K562 (cell line): ENCODE data around the gene PGS1. TPM values are rescaled to one million over a fixed set of nuclear protein-coding genes. Genes with fewer than 3 reads are reported as not detected.

ENCODE experiments used
- ATF3 ChIP-seq, 2 experiments: fragments of 450-650 bp in 1 of 2; sonication (generic) in 1 of 2; formaldehyde crosslinking in 1 of 2; IDR thresholded peaks in 1 of 2; conservative IDR thresholded peaks in 1 of 2; 2 replicates each; pipeline versions ENCODE4 v1.6.1 to v1.8.1; 2016 to 2023; ENCODE audit warnings: mild to moderate bottlenecking in 2 of 2, moderate library complexity in 2 of 2, inconsistent platforms in 1 of 2, missing genetic modification reagents in 1 of 2
- DACH1 ChIP-seq: fragments of 450-650 bp; IDR thresholded peaks from 2 replicates; pipeline ENCODE4 v1.6.1; 2018; ENCODE audit not compliant: partially characterized antibody
- ETS1 ChIP-seq: conservative IDR thresholded peaks from 2 replicates; pipeline ENCODE4 v1.6.1; 2011; ENCODE audit warnings: low read depth, mild to moderate bottlenecking, low read length; ENCODE audit not compliant: control insufficient read depth
- LCOR ChIP-seq: sonication (generic); formaldehyde crosslinking; IDR thresholded peaks from 2 replicates; pipeline ENCODE4 v1.8.0; 2022; ENCODE audit warnings: mild to moderate bottlenecking, missing genetic modification reagents
- MAX ChIP-seq: sonication (generic); formaldehyde crosslinking; IDR thresholded peaks from 2 replicates; pipeline ENCODE4 v1.9.0; 2022; ENCODE audit warnings: mild to moderate bottlenecking, missing genetic modification reagents
- NELFE ChIP-seq: IDR thresholded peaks from 2 replicates; pipeline ENCODE4 v1.6.1; 2011; ENCODE audit warnings: mild to moderate bottlenecking; ENCODE audit not compliant: insufficient read depth, insufficient read length
- PML ChIP-seq: IDR thresholded peaks from 2 replicates; pipeline ENCODE4 v1.6.1; 2012; ENCODE audit warnings: low read length, inconsistent platforms
- PRPF4 ChIP-seq: fragments of 200-400 bp; formaldehyde crosslinking; IDR thresholded peaks from one replicate; pipeline ENCODE4 v1.6.1; 2017; ENCODE audit warnings: low read length, low read depth, mild to moderate bottlenecking; ENCODE audit not compliant: insufficient read depth, poor library complexity, severe bottlenecking
- RB1 ChIP-seq: fragments of 450-650 bp; IDR thresholded peaks from 2 replicates; pipeline ENCODE4 v1.6.1; 2017; ENCODE audit warnings: low read depth, mild to moderate bottlenecking
- ZBTB33 ChIP-seq: sonication (generic); formaldehyde crosslinking; IDR thresholded peaks from 2 replicates; pipeline ENCODE4 v1.8.1; 2023; ENCODE audit warnings: mild to moderate bottlenecking, missing genetic modification reagents
- ZFX ChIP-seq: sonication (generic); formaldehyde crosslinking; IDR thresholded peaks from 2 replicates; pipeline ENCODE4 v1.8.0; 2022; ENCODE audit warnings: mild to moderate bottlenecking, missing genetic modification reagents, moderate library complexity
- ZHX1 ChIP-seq: fragments of 150-350 bp; conservative IDR thresholded peaks from 2 replicates; pipeline ENCODE4 v1.6.1; 2014; ENCODE audit warnings: low read length
- ZNF395 ChIP-seq: fragments of 200-800 bp; sonication (Bioruptor generic); IDR thresholded peaks from 2 replicates; pipeline ENCODE4 v1.6.1; 2017; ENCODE audit warnings: missing genetic modification characterization, missing compliant biosample characterization
- polyA plus RNA-seq, 8 experiments: library from polyadenylated mRNA; depleted of rRNA in 4 of 8; stranded (reverse) in 5 of 8; unstranded in 3 of 8; fragments of >200 nt; fragmentation: Nextera tagmentation in 2 of 8; fragmentation: Illumina TruSeq in 1 of 8; extraction: Ambion mirVana in 2 of 8; extraction: Trizol in 1 of 8; gene quantifications; 2 replicates each; pipeline versions ENCODE4 v1.2.1 to v1.2.3, GENCODE V29; 2011 to 2014; ENCODE audit warnings: inconsistent platforms in 1 of 8, missing spikeins in 1 of 8
- total RNA-seq, 7 experiments: library from RNA; depleted of rRNA in 6 of 7; stranded (reverse); fragments of >200 nt in 6 of 7; fragmentation: Illumina TruSeq in 2 of 7; extraction: Trizol in 2 of 7; gene quantifications; 2 replicates each; pipeline versions ENCODE4 v1.2.1 to v1.2.3, GENCODE V29; 2011 to 2021; ENCODE audit warnings: low replicate concordance in 1 of 7

PGS1 gene
- total and polyA plus RNA-seq, 9 of the 15 experiments (the other 6 are each of a cell fraction or from before 2014, with no cell fraction given): 1.3 to 39.4 (median 22.3) TPM

GRCh38 chr17:78378225-78379130, at the start of gene PGS1 (continued):
- TF ChIP-seq LCOR (CRISPR knock-in tag): peak; percentile 88; the same call in 1 of the 2 replicates
- peak; percentile 91 for TF ChIP-seq PRPF4
- TF ChIP-seq ATF3 (IDR thresholded peaks at IDR 0.05): peak; percentile 24; the same call in 1 of the 2 replicates
- TF ChIP-seq ATF3 (CRISPR knock-in tag; conservative IDR thresholded peaks at IDR 0.05): no peak
- TF ChIP-seq ZFX: peak; percentile 83
- TF ChIP-seq ZBTB33 (CRISPR knock-in tag): peak; percentile 67; the same call in 1 of the 2 replicates
- peak; percentile 98 for TF ChIP-seq ETS1
- peak; percentile 49; the same call in 1 of the 2 replicates for TF ChIP-seq PML
- TF ChIP-seq DACH1: no peak
- TF ChIP-seq ZHX1: 0 out of 2 replicates have a peak, but pooled peaks have one; percentile 26
- peak; percentile 83 for TF ChIP-seq ZNF395 (CRISPR knock-in tag)
- TF ChIP-seq MAX (CRISPR knock-in tag): peak; percentile 80
- no peak for TF ChIP-seq NELFE
- peak; percentile 92 for TF ChIP-seq RB1
